Measurements from ENCODE around the gene ATAD3C.
"Not testable (repeated sequence)": the region's sequence is repeated elsewhere in the genome, so short reads cannot be mapped to it uniquely, and the experiment has no call there.

ATAD3C gene

DNA sequence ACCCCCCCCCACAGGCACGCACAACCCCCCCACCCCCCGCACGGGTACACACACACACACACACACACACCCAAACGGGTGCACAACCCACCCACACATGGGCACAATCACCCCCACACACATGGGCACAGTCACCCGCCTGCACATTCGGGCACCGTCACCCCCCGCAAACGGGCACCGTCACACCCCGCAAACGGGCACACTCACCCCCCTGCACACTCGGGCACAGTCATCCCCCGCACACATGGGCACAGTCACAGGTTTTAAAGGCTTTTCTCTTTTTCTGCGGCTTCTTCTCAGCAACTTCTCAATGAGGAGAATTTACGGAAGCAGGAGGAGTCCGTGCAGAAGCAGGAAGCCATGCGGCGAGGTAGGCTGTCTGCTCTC is 69.1 kb downstream of the ATAD3C start:
- H3K4me3 ChIP-seq (ENCODE audit: low read depth, low read length); H3K9me3 ChIP-seq (ENCODE audit: control insufficient read depth, insufficient read depth, low read length); H3K9ac ChIP-seq (ENCODE audit: low read depth, low read length); H3K27ac ChIP-seq (ENCODE audit: low read depth, low read length); H3K4me1 ChIP-seq (ENCODE audit: control insufficient read depth, insufficient read depth, low read length); H3K27me3 ChIP-seq (ENCODE audit: control insufficient read depth, insufficient read depth, low read length): not testable (repeated sequence)
- H3K36me3 ChIP-seq (ENCODE audit: control insufficient read depth, insufficient read depth, low read length): peaks cover 38% of the 10 kb centered on the region
